DMS 273 (cell line): ENCODE results near the gene ATP7B.

Source experiments
- DNase-seq: peaks from one replicate; lab custom pipeline; 2025; ENCODE audit not compliant: unreplicated experiment; lab: John Stamatoyannopoulos, UW

The ATP7B gene

GRCh38 chr13:51978796-51979556 is 32.3 kb downstream of the ATP7B start:
- DNase-seq: no peak

GRCh38 chr13:51977625-51978024 is 33.6 kb downstream of the ATP7B start:
- no peak for DNase-seq

- no peak for DNase-seq
These were observed 34.4 kb downstream of the ATP7B start for GRCh38 chr13:51976890-51977289.

- no peak for DNase-seq
These were observed 34.8 kb downstream of the ATP7B start for GRCh38 chr13:51976423-51976822.

- DNase-seq: no peak
These were observed 36.8 kb downstream of the ATP7B start for GRCh38 chr13:51974482-51974881.

- DNase-seq: no peak
These were observed 39.5 kb downstream of the ATP7B start for GRCh38 chr13:51971520-51972426.

- peak; percentile 6 for DNase-seq
These were observed 40.9 kb downstream of the ATP7B start for GRCh38 chr13:51970349-51970748.

- DNase-seq: no peak
These were observed 43.5 kb downstream of the ATP7B start for GRCh38 chr13:51967482-51968446.

GRCh38 chr13:51966186-51966585 is 45.1 kb downstream of the ATP7B start:
- DNase-seq: no peak

GRCh38 chr13:51961493-51962403 is 49.5 kb downstream of the ATP7B start:
- DNase-seq: no peak

GRCh38 chr13:51960766-51961165 is 50.5 kb downstream of the ATP7B start:
- DNase-seq: no peak

GRCh38 chr13:51959773-51960172 is 51.5 kb downstream of the ATP7B start:
- no peak for DNase-seq

GRCh38 chr13:51958217-51958547 is 53.1 kb downstream of the ATP7B start:
- DNase-seq: no peak

- DNase-seq: peak; percentile 40
These were observed 53.7 kb downstream of the ATP7B start for GRCh38 chr13:51957377-51958216.

- no peak for DNase-seq
These were observed 54.5 kb downstream of the ATP7B start for GRCh38 chr13:51956717-51957116.

GRCh38 chr13:51955816-51956603 is 55.2 kb downstream of the ATP7B start:
- peak; percentile 53 for DNase-seq

- peak; percentile 90 for DNase-seq
These were observed 55.9 kb downstream of the ATP7B start for GRCh38 chr13:51955281-51955771.
